ENCODE data around the gene GMDS. TPM values are rescaled to one million over a fixed set of nuclear protein-coding genes. Genes with fewer than 3 reads are reported as not detected.

GMDS gene
- polyA plus RNA-seq, 1 of the 3 experiments (the other 2 are of a cell fraction), result 12.3 TPM

- Histone ChIP-seq H3K4me1 (ENCODE audit: control insufficient read depth in 1 of 2, insufficient read depth in 2 of 2, low read depth in 1 of 2, low read length in 1 of 2) (no peaks in the 10 kb centered on the region), H3F3A (replicated peaks; ENCODE audit: insufficient read depth) (no peaks in the 10 kb centered on the region), H3K9me3 (no peaks in the 10 kb centered on the region), H3K9ac (no peak overlapping the region), H3K27ac (ENCODE audit: low read depth in 2 of 2, low read length in 1 of 2) (no peak overlapping the region), H2AFZ (ENCODE audit: low read depth) (no peak overlapping the region), H3K27me3 (ENCODE audit: insufficient read depth) (peaks cover 51% of the 10 kb centered on the region), H3K9me2 (no peaks in the 10 kb centered on the region), H3K4me3 (ENCODE audit: low read depth in 2 of 2, low read length in 1 of 2) (no peak overlapping the region), H3K4me2 (no peak overlapping the region), H4K20me1 (ENCODE audit: insufficient read depth) (no peaks in the 10 kb centered on the region), H3K79me2 (ENCODE audit: insufficient read depth) (no peaks in the 10 kb centered on the region), H3K36me3 (replicated peaks in 1 of 2; ENCODE audit: control insufficient read depth in 1 of 2, insufficient read depth in 2 of 2, low read length in 1 of 2) (no peaks in the 10 kb centered on the region)
- ChIA-PET POLR2A (no interaction called here), CTCF (interaction anchor here (1.7 to 1.8 kb wide), 2 partner anchors 10 kb away, joined by 7 to 8 read pairs; no protein-coding TSS in a partner anchor)
- no peak for DNase-seq
- TF ChIP-seq, protein P1, sequence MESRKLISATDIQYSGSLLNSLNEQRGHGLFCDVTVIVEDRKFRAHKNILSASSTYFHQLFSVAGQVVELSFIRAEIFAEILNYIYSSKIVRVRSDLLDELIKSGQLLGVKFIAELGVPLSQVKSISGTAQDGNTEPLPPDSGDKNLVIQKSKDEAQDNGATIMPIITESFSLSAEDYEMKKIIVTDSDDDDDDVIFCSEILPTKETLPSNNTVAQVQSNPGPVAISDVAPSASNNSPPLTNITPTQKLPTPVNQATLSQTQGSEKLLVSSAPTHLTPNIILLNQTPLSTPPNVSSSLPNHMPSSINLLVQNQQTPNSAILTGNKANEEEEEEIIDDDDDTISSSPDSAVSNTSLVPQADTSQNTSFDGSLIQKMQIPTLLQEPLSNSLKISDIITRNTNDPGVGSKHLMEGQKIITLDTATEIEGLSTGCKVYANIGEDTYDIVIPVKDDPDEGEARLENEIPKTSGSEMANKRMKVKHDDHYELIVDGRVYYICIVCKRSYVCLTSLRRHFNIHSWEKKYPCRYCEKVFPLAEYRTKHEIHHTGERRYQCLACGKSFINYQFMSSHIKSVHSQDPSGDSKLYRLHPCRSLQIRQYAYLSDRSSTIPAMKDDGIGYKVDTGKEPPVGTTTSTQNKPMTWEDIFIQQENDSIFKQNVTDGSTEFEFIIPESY (IDR thresholded peaks at IDR 0.05; ENCODE audit: borderline replicate concordance, low read depth), result no peak
- no peak for TF ChIP-seq RXRA (IDR thresholded peaks at IDR 0.05; ENCODE audit: borderline replicate concordance, low read depth)
- TF ChIP-seq TAF1 (IDR thresholded peaks at IDR 0.05; ENCODE audit: borderline replicate concordance, low read depth, low read length), result no peak
- TF ChIP-seq PBX3 (IDR thresholded peaks at IDR 0.05), result no peak
- 22% methylated on average over 7 of the region's 7 CpGs for WGBS (ENCODE audit: low lambda C conversion rate)
Measured at GRCh38 chr6:1586256-1586655, 659.1 kb downstream of the GMDS start.

GRCh38 chr6:1585669-1586049 lies 659.7 kb downstream of the GMDS start:
- Histone ChIP-seq H3K79me2 (ENCODE audit: insufficient read depth) (no peaks in the 10 kb centered on the region), H3K4me1 (ENCODE audit: control insufficient read depth in 1 of 2, insufficient read depth in 2 of 2, low read depth in 1 of 2, low read length in 1 of 2) (no peaks in the 10 kb centered on the region), H3K9ac (no peak overlapping the region), H3F3A (replicated peaks; ENCODE audit: insufficient read depth) (no peaks in the 10 kb centered on the region), H3K9me2 (no peaks in the 10 kb centered on the region), H3K27me3 (ENCODE audit: insufficient read depth) (peaks cover 46% of the 10 kb centered on the region), H3K4me2 (no peak overlapping the region), H3K36me3 (replicated peaks in 1 of 2; ENCODE audit: control insufficient read depth in 1 of 2, insufficient read depth in 2 of 2, low read length in 1 of 2) (no peaks in the 10 kb centered on the region), H3K9me3 (no peaks in the 10 kb centered on the region), H3K27ac (ENCODE audit: low read depth in 2 of 2, low read length in 1 of 2) (no peak overlapping the region), H4K20me1 (ENCODE audit: insufficient read depth) (no peaks in the 10 kb centered on the region), H3K4me3 (ENCODE audit: low read depth in 2 of 2, low read length in 1 of 2) (no peak overlapping the region), H2AFZ (ENCODE audit: low read depth) (no peak overlapping the region)
- 12% methylated on average over 5 of the region's 12 CpGs for WGBS (ENCODE audit: low lambda C conversion rate)
- no peak for DNase-seq
- ChIA-PET POLR2A (no interaction called here), CTCF (interaction anchor here (1.0 to 1.8 kb wide), 2 partner anchors 10 to 1059 kb away, joined by 3 to 7 read pairs; no protein-coding TSS in a partner anchor)
- TF ChIP-seq FOXM1 (IDR thresholded peaks at IDR 0.05; ENCODE audit: low read depth) (no peak), NRF1 (IDR thresholded peaks at IDR 0.05; ENCODE audit: low read depth, low read length) (no peak), RFX5 (IDR thresholded peaks at IDR 0.05; ENCODE audit: low read length) (no peak), RXRA (IDR thresholded peaks at IDR 0.05; ENCODE audit: borderline replicate concordance, low read depth) (no peak), MXI1 (IDR thresholded peaks at IDR 0.05; ENCODE audit: low read depth, low read length) (no peak), JUND (IDR thresholded peaks at IDR 0.05) (no peak), RCOR1 (IDR thresholded peaks at IDR 0.05; ENCODE audit: low read length) (no peak), SIN3A (IDR thresholded peaks at IDR 0.05; ENCODE audit: borderline replicate concordance, low read depth, low read length) (no peak), MEF2A (IDR thresholded peaks at IDR 0.05; ENCODE audit: borderline replicate concordance, low read depth) (no peak), POLR2AphosphoS5 (IDR thresholded peaks at IDR 0.05; ENCODE audit: low read depth, low read length) (no peak), EZH2phosphoT487 (IDR thresholded peaks at IDR 0.05; ENCODE audit: borderline replicate concordance, low read depth) (no peak), TCF12 (IDR thresholded peaks at IDR 0.05) (no peak), TAF1 (IDR thresholded peaks at IDR 0.05; ENCODE audit: borderline replicate concordance, low read depth, low read length) (no peak), RAD21 (IDR thresholded peaks at IDR 0.05; ENCODE audit: low read length) (no peak), TEAD4 (IDR thresholded peaks at IDR 0.05; ENCODE audit: borderline replicate concordance, insufficient read depth) (no peak), FOXJ3 (CRISPR knock-in tag; IDR thresholded peaks at IDR 0.05) (no peak), EP300 (IDR thresholded peaks at IDR 0.05; ENCODE audit: borderline replicate concordance in 1 of 2, low read depth in 1 of 2, low read length in 1 of 2) (no peak), IRF3 (IDR thresholded peaks at IDR 0.05; ENCODE audit: low read depth, low read length) (no peak), YY1 (IDR thresholded peaks at IDR 0.05; ENCODE audit: low read depth) (no peak)

All from SK-N-SH (cell line).